Esophagus muscularis mucosa (tissue), 4 donors: ENCODE results near the gene RAB33B.

Source experiments
- CTCF ChIP-seq, 3 experiments: fragments of 200-600 bp in 2 of 3; fragments of 450-650 bp in 1 of 3; sonication (generic) in 2 of 3; IDR thresholded peaks; one replicate each; pipeline ENCODE4 v1.5.1; 2017 to 2019; ENCODE audit warnings: antibody characterized with exemption in 3 of 3, mild to moderate bottlenecking in 2 of 3, moderate library complexity in 1 of 3
- EP300 ChIP-seq: sonication (generic); formaldehyde crosslinking; IDR thresholded peaks from one replicate; pipeline ENCODE4 v1.6.1; 2017; ENCODE audit warnings: antibody characterized with exemption
- POLR2A ChIP-seq: fragments of 450-650 bp; IDR thresholded peaks from one replicate; pipeline ENCODE4 v1.6.1; 2017; ENCODE audit warnings: antibody characterized with exemption, moderate library complexity, mild to moderate bottlenecking, low read depth
- POLR2AphosphoS5 ChIP-seq, 2 donors: sonication (generic); formaldehyde crosslinking; IDR thresholded peaks; one replicate each; pipeline ENCODE4 v1.6.1; 2017; ENCODE audit warnings: antibody characterized with exemption in 2 of 2

- TF ChIP-seq EP300 (no peak), CTCF (IDR thresholded peaks at IDR 0.05) (no peak), POLR2A (no peak), POLR2AphosphoS5 (IDR thresholded peaks at IDR 0.05) (no peak)
These were observed 54.8 kb downstream of the RAB33B start for GRCh38 chr4:139508581-139509237.
